ENCODE results near the gene FBLN1.

- TF ChIP-seq POLR2A (IDR thresholded peaks at IDR 0.05) (no peak), CTCF (IDR thresholded peaks at IDR 0.05) (no peak)
These were observed 126.9 kb downstream of the FBLN1 start for GRCh38 chr22:45629469-45630089.
